Small intestine (tissue), 7 donors: ENCODE data around the gene CBX8. TPM values are rescaled to one million over a fixed set of nuclear protein-coding genes. Genes with fewer than 3 reads are reported as not detected.

ENCODE experiments used
- DNase-seq, 2 donors: peaks; one replicate each; pipeline versions ENCODE4 v3.0.0 to v3.0.0-alpha.2; 2013
- FAIRE-seq: peaks from 2 replicates; lab custom pipeline; 2012; peaks lifted over from hg19 to GRCh38; lab: Jason Lieb, UNC
- H3K27ac ChIP-seq, 3 donors: one replicate each; pipeline ENCODE4 v1.5.1; 2013; ENCODE audit warnings: low read length in 2 of 3, mild to moderate bottlenecking in 2 of 3, control low read depth in 1 of 3, inconsistent platforms in 1 of 3, low read depth in 1 of 3, moderate library complexity in 1 of 3
- H3K27me3 ChIP-seq, 3 donors: one replicate each; pipeline ENCODE4 v1.6.1; 2013; ENCODE audit warnings: low read length in 3 of 3, inconsistent platforms in 1 of 3; ENCODE audit not compliant: control insufficient read depth in 3 of 3, insufficient read depth in 3 of 3
- H3K36me3 ChIP-seq, 3 donors: one replicate each; pipeline ENCODE4 v1.6.1; 2013; ENCODE audit warnings: low read length in 3 of 3, inconsistent platforms in 1 of 3, low read depth in 1 of 3, mild to moderate bottlenecking in 1 of 3, moderate library complexity in 1 of 3; ENCODE audit not compliant: control insufficient read depth in 3 of 3, insufficient read depth in 2 of 3
- H3K4me1 ChIP-seq, 3 donors: one replicate each; pipeline ENCODE4 v1.6.1; 2013; ENCODE audit warnings: low read length in 2 of 3, inconsistent platforms in 1 of 3, low read depth in 1 of 3, mild to moderate bottlenecking in 1 of 3, moderate library complexity in 1 of 3; ENCODE audit not compliant: control insufficient read depth in 3 of 3, insufficient read depth in 2 of 3
- H3K4me3 ChIP-seq, 3 donors: one replicate each; pipeline ENCODE4 v1.5.1; 2013; ENCODE audit warnings: low read length in 3 of 3, control low read depth in 1 of 3, inconsistent platforms in 1 of 3, low read depth in 1 of 3, mild to moderate bottlenecking in 1 of 3, moderate library complexity in 1 of 3
- H3K9me3 ChIP-seq, 2 donors: one replicate each; pipeline ENCODE4 v1.6.1; 2013; ENCODE audit warnings: low read depth in 1 of 2, low read length in 1 of 2; ENCODE audit not compliant: control insufficient read depth in 2 of 2, insufficient read depth in 1 of 2
- WGBS, 3 donors: extraction: QIAGEN DNeasy Blood & Tissue Kit; methylation state at CpG; one replicate each; pipeline ENCODE4 v1.1.7; 2013; 5-methylcytosine and 5-hydroxymethylcytosine counted together
- polyA plus RNA-seq, 4 donors: library from polyadenylated mRNA; stranded (reverse) in 3 of 4; unstranded in 1 of 4; fragments of 200-250 nt in 3 of 4; fragments of 120-200 nt in 1 of 4; gene quantifications; one replicate each; pipeline versions ENCODE4 v1.2.1 to v1.2.3, GENCODE V29; 2013
- donor health status: healthy with polysubstance abuse.
- donor health status: control.
- donor health status: control.
- donor health status: Bipolar disorder and iron deficiency.
- donor health status: healthy.

CBX8 gene
- polyA plus RNA-seq, 4 donors = 2.7 to 10.0 (median 5.3) TPM

DNA sequence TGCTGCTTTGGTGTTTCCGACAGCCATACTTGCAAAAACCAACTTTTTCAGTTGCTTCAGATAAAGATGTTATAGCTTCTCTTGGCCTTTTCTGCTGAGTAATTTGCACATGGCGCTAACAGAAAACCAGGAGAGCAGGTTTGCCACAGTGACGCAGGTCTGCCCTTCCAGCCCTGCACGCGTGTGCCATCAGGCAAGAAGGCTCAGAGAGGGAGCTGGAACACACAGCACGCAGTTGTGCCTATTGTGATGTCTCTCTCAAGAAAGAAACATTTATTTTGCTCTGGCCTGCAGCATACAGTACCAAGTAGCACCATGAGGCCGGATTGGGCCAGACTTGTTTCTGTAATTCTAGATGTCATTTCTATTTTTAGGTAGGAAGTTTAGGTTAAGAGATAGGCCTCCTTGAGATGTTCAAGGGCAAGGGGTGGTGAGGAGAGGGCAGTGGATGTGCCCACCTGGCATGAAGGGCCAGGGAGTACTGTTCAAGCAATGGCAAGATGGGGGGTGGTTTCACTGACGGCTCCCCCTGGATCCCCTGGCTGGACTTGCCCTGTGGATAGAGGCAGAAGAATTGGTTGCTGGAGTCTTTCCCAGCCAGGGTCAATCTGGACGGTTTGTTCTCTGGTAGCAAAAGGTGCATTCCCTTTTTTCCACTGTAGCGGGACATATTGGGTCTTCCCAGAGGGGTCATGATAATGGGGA is 17.1 kb downstream of the CBX8 start:
- DNase-seq (peak in 1 of 2 donors; percentile 50), FAIRE-seq (no peak)
- 56 to 75% (median 61%) methylated on average over 10 of the region's 10 CpGs for WGBS, 3 donors
- Histone ChIP-seq H3K9me3 (no peaks in the 10 kb centered on the region), H3K27ac (no peak overlapping the region), H3K36me3 (peaks cover 0 to 40% (median 0%) of the 10 kb centered on the region in 3 donors), H3K4me1 (peaks cover 0 to 42% (median 0%) of the 10 kb centered on the region in 3 donors), H3K4me3 (no peak overlapping the region), H3K27me3 (peaks cover 4 to 14% (median 6%) of the 10 kb centered on the region in 3 donors)

DNA sequence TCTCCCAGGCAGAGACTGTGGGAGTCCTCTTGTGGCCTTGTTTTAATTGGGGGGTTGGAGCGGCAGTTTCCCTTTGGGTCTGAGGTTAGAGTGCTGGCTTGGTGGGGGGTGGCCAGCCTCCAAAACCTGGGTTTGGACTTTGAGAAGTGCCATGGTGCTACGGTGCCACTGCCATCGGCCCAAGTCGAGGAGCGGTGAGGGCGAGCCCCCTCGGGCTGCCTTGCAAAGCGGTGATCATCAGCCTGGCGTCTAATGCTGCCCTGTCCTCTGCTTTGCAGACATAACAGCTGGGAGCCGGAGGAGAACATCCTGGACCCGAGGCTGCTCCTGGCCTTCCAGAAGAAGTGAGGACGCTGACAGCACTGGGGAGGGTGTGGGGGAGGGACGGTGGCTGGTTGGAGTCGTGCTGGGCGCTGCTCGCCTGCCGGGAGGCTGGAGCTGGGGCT is 17.8 kb downstream of the CBX8 start:
- DNase-seq (peak in 1 of 2 donors; percentile 33), FAIRE-seq (no peak)
- Histone ChIP-seq H3K27me3 (peaks cover 4 to 20% (median 9%) of the 10 kb centered on the region in 3 donors), H3K27ac (no peak overlapping the region), H3K9me3 (no peaks in the 10 kb centered on the region), H3K36me3 (peaks cover 0 to 33% (median 0%) of the 10 kb centered on the region in 3 donors), H3K4me1 (peaks cover 0 to 42% (median 0%) of the 10 kb centered on the region in 3 donors), H3K4me3 (peak overlapping the region in 2 of 3 donors; percentile 17 to 56)
- WGBS, 3 donors = 8 to 32% (median 22%) methylated on average over 17 of the region's 17 CpGs

DNA sequence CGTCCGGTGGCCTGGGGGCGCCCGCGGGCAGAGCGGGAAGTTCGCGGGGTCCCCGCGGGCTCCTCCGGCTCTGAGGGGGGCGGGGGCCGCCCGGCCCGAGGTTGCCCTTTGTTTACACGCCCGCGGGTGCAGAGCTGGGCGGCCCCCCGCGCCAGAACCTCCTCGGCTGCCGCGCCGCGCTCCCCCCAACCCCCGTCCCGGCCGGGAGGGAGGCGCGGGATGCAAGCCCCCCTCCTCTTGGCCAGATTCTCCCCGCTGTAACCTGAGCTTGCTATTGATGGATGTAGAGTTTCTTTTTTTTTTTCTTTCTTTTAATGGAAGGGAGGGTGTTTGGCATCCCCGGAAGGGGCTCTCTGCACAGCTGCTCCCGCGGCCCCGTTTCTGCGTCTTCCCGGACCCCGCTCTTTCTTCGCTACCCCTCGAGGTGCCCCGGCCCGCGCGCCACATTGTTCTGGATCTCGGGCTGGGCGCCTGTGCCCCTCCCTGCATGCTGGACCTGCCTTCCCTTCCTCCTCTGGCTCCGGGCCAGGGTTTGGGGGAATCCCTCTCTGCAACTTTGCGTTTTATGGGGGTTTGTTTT is 18.3 kb downstream of the CBX8 start:
- Histone ChIP-seq H3K36me3 (peaks cover 0 to 28% (median 0%) of the 10 kb centered on the region in 3 donors), H3K27ac (no peak overlapping the region), H3K4me3 (peak overlapping the region; percentile 43 to 57 (median 56)), H3K27me3 (peaks cover 4 to 23% (median 9%) of the 10 kb centered on the region in 3 donors), H3K4me1 (peaks cover 0 to 42% (median 0%) of the 10 kb centered on the region in 3 donors), H3K9me3 (no peaks in the 10 kb centered on the region)
- DNase-seq = peak in 1 of 2 donors; percentile 55
- 1% methylated on average over 41 to 49 of the region's 49 CpGs for WGBS, 3 donors
- no peak for FAIRE-seq

DNA sequence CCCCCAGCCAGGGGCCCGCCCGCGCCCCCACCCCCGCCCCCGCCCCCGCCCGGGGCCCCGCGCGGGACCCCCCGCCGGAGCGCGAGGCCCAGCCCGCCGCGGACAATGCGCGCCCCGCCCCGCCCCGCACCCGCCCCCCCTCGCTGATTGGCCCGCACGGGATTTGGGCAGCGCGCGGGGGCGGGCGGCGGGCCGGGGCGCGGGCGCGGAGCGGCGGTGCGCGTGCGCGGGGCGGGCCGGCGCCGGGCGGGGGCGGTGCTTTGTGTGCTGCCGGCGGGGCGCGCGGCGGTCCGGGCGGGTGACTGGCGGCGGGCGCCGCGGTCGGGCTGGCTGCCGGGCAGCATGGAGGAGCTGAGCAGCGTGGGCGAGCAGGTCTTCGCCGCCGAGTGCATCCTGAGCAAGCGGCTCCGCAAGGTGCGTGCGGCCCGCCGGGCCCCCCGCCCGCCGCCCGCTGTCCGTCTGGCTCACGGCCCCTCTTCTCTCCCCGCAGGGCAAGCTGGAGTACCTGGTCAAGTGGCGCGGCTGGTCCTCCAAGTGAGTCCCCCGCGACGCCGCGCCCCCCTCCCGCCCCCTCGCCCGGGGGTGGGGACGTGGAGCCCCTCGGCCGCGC is 18.9 kb downstream of the CBX8 start, which contains the start of gene CBX2:
Gene CBX2 (plus strand): TSS at position 255 of the 610 bp plus-strand sequence. CDS start 88 bp downstream, at position 343.
- H3K4me1 ChIP-seq = peaks cover 0 to 42% (median 0%) of the 10 kb centered on the region in 3 donors
- peaks cover 0 to 22% (median 0%) of the 10 kb centered on the region in 3 donors for H3K36me3 ChIP-seq
- no peaks in the 10 kb centered on the region for H3K9me3 ChIP-seq
- H3K27ac ChIP-seq = peak within 1 kb of the TSS in 1 of 3 donors; percentile 24
- FAIRE-seq (no peak), DNase-seq (peak; percentile 65 to 87)
- WGBS, 3 donors = 1 to 3% (median 3%) methylated on average over 17 to 96 of the region's 96 CpGs
- peaks cover 4 to 23% (median 9%) of the 10 kb centered on the region in 3 donors for H3K27me3 ChIP-seq
- peak within 1 kb of the TSS; percentile 43 to 57 (median 56) for H3K4me3 ChIP-seq

DNA sequence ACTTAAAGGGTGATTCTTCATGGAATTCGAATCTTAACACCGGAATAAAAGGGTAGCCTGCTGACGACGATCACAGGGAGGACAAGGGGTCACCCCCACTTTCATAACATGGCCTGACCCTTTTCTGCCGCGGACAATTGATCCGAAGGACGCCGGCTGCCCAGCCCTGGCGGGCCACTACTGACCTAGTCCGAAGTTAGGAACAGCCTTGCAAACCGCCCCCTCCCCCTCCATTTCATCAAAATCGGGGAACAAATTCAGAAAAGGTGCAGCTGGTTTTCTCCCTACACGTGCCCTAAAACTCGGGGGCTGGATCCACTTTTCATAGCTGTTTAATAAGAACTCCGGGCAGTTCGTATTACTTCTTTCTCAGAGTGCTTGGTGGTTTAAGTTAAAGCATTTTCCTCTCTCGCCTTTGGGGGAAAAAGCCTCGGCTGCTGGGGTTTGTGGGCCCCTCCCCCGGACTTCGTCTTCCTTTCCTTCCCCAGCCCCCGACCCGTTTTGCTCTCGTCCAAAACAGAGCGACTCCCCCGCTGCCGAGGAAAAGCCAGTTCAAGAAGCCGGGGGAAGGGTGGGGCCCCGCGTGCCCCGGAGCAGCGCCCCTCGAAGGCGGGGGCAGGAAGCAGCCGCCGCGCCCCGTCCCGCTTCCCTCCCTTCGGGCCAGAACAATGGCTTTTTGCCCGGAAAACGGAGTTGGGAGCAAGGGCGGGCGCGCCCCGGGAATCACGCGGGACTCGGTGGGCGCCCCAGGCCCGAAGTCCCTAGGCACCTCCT is 19.6 kb downstream of the CBX8 start:
- Histone ChIP-seq H3K27me3 (peaks cover 4 to 23% (median 9%) of the 10 kb centered on the region in 3 donors), H3K4me1 (peaks cover 0 to 42% (median 0%) of the 10 kb centered on the region in 3 donors), H3K9me3 (no peaks in the 10 kb centered on the region), H3K4me3 (peak overlapping the region; percentile 17 to 57 (median 44)), H3K36me3 (peaks cover 0 to 15% (median 0%) of the 10 kb centered on the region in 3 donors), H3K27ac (peak overlapping the region in 1 of 3 donors; percentile 24)
- WGBS, 3 donors = 3 to 7% (median 5%) methylated on average over 28 to 51 of the region's 51 CpGs
- DNase-seq (peak in 1 of 2 donors; percentile 77), FAIRE-seq (no peak)

DNA sequence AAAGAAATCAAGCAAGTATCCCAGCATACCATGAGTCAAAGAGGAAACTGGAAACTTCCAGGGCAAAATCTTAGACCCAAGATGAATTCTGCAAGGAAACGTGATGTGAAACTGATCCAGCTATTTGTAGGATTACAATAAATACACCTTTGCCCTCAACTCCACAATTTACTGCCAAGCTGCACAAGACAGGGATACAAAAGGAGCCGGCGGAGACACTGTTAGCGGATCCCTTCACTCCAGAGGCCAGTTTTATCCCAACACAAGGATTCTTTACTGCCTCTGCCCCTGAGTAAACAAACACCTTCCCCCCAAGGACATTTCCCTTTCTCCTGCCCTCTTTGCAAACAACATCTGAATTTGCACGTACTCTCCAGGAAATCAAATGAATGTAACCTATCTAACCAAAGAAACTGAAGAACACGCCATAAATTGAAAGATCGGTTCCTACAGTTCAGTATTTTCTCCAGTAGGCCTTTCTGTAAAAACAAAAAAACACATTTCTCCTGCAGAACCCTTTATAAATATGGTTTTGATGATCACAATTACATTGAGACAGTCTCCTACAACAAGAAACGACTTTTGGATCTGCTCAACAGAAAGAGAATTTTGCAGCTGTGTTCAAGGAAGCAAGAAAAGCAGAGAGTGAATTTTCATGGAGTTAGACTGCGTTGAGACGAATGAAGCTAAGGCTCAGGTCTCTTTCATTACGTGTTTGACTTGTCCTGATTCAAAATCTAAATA is 20.3 kb downstream of the CBX8 start:
- FAIRE-seq (no peak), DNase-seq (peak in 1 of 2 donors; percentile 75)
- H3K27me3 ChIP-seq = peaks cover 4 to 23% (median 9%) of the 10 kb centered on the region in 3 donors
- H3K36me3 ChIP-seq = peaks cover 0 to 8% (median 0%) of the 10 kb centered on the region in 3 donors
- peak overlapping the region in 1 of 3 donors; percentile 24 for H3K27ac ChIP-seq
- peak overlapping the region in 1 of 3 donors; percentile 44 for H3K4me3 ChIP-seq
- WGBS, 3 donors = 13 to 44% (median 30%) methylated on average over 11 of the region's 11 CpGs
- H3K4me1 ChIP-seq = peaks cover 0 to 42% (median 0%) of the 10 kb centered on the region in 3 donors
- H3K9me3 ChIP-seq = no peaks in the 10 kb centered on the region

DNA sequence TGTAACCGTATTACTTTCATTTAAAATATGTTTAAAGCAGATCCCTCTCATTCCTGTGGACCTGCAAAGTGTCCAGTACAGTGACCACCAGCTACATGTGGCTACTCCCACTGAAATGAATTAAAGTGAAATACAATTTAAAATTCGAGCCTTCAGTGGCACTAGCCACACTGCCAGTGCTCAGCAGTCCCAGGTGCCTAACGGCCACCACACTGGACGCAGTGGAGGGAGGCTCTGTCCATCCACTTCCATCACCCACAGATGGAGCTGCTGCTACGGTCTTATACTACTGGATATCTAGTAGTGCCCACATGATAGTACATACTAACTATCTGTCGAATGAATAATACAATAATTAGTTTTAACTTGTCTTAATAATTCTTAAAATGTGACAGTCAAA is 21.2 kb downstream of the CBX8 start:
- peaks cover 0 to 38% (median 0%) of the 10 kb centered on the region in 3 donors for H3K4me1 ChIP-seq
- H3K27ac ChIP-seq = no peak overlapping the region
- 64 to 80% (median 79%) methylated on average over 6 of the region's 6 CpGs for WGBS, 3 donors
- DNase-seq (no peak), FAIRE-seq (no peak)
- no peak overlapping the region for H3K4me3 ChIP-seq
- peaks cover 0 to 4% (median 0%) of the 10 kb centered on the region in 3 donors for H3K36me3 ChIP-seq
- H3K27me3 ChIP-seq = peaks cover 4 to 20% (median 9%) of the 10 kb centered on the region in 3 donors
- no peaks in the 10 kb centered on the region for H3K9me3 ChIP-seq
